ENCODE measurements around the gene UBAC1. TPM values are rescaled to one million over a fixed set of nuclear protein-coding genes. Genes with fewer than 3 reads are reported as not detected.
"Not testable (repeated sequence)": the region's sequence is repeated elsewhere in the genome, so short reads cannot be mapped to it uniquely, and the experiment has no call there.

Gene UBAC1
- total RNA-seq, 1 donor from 2014 or later = 41.9 TPM

GRCh38 chr9:135896626-135897025 is 64.5 kb downstream of the UBAC1 start:
- DNase-seq (ENCODE audit: low spot score) = no peak
- Mint-ChIP-seq H3K4me1 (ENCODE audit: low read depth) (peaks cover 40% of the 10 kb centered on the region), H3K27me3 (ENCODE audit: insufficient read depth) (peaks cover 4% of the 10 kb centered on the region), H3K27ac (no peak overlapping the region), H3K4me3 (no peak overlapping the region), H3K9me3 (peaks cover 6% of the 10 kb centered on the region), H3K36me3 (ENCODE audit: low read depth) (peaks cover 14% of the 10 kb centered on the region)
- intact Hi-C loops (cut with micrococcal nuclease) = no loop called here

GRCh38 chr9:135896205-135896604 is 65.0 kb downstream of the UBAC1 start:
- Mint-ChIP-seq H3K27ac (no peak overlapping the region), H3K4me3 (no peak overlapping the region), H3K27me3 (ENCODE audit: insufficient read depth) (peaks cover 4% of the 10 kb centered on the region), H3K4me1 (ENCODE audit: low read depth) (peaks cover 38% of the 10 kb centered on the region), H3K36me3 (ENCODE audit: low read depth) (peaks cover 12% of the 10 kb centered on the region), H3K9me3 (peaks cover 5% of the 10 kb centered on the region)
- intact Hi-C loops (cut with micrococcal nuclease) = no loop called here
- DNase-seq (ENCODE audit: low spot score) = no peak

- no peak for DNase-seq (ENCODE audit: low spot score)
- Mint-ChIP-seq H3K4me3 (no peak overlapping the region), H3K9me3 (peaks cover 5% of the 10 kb centered on the region), H3K36me3 (ENCODE audit: low read depth) (peaks cover 8% of the 10 kb centered on the region), H3K27ac (no peak overlapping the region), H3K27me3 (ENCODE audit: insufficient read depth) (peaks cover 4% of the 10 kb centered on the region), H3K4me1 (ENCODE audit: low read depth) (peaks cover 38% of the 10 kb centered on the region)
- intact Hi-C loops (cut with micrococcal nuclease) = no loop called here
Observed at GRCh38 chr9:135895202-135895848, 65.8 kb downstream of the UBAC1 start.

DNA sequence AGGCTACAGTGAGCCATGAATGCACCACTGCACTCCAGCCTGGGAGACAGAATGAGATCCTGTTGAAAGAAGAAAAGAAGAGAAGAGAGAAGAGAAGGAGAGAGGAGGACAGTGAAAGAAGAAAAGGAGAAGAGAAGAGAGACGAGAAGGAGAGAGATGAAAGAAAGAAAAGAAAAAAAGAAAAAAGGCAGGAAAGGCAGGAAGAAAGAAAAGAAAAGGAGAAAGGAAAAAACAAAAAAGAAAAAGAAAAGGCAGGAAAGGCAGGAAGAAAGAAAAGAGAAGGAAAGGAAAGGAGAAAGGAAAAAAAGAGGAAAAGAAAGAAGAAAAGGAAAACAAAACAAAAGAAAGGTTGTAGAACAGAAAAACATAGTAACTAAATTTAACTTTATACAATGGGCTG is 68.1 kb downstream of the UBAC1 start:
- intact Hi-C loops (cut with micrococcal nuclease) = no loop called here
- DNase-seq (ENCODE audit: low spot score) = no peak
- Mint-ChIP-seq H3K9me3 (no peaks in the 10 kb centered on the region), H3K36me3 (ENCODE audit: low read depth) (peaks cover 2% of the 10 kb centered on the region), H3K4me3 (no peak overlapping the region), H3K27me3 (ENCODE audit: insufficient read depth) (peaks cover 4% of the 10 kb centered on the region), H3K4me1 (ENCODE audit: low read depth) (peaks cover 23% of the 10 kb centered on the region), H3K27ac (no peak overlapping the region)

DNA sequence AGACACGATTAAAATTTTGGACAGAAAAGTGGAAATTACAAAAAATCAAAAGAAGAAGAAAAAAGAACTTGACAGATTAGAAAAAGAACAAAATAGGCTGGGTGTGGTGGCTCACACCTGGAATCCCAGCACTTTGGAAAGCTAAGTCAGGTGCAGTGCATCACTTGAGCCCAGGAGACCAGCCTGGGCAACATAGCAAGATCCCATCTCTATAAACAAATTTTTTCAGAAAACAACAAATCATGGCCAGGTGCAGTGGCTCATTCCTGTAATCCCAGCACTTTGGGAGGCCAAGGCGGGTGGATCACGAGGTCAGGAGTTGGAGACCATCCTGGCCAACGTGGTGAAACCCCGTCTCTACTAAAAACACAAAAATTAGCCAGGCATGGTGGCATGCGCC is 68.8 kb downstream of the UBAC1 start:
- H3K9me3 Mint-ChIP-seq; H3K27me3 Mint-ChIP-seq (ENCODE audit: insufficient read depth); H3K27ac Mint-ChIP-seq; intact Hi-C loops (cut with micrococcal nuclease); DNase-seq (ENCODE audit: low spot score); H3K36me3 Mint-ChIP-seq (ENCODE audit: low read depth); H3K4me3 Mint-ChIP-seq: not testable (repeated sequence)
- peaks cover 29% of the 10 kb centered on the region for H3K4me1 Mint-ChIP-seq (ENCODE audit: low read depth)

- Mint-ChIP-seq H3K4me3 (no peak overlapping the region), H3K9me3 (no peaks in the 10 kb centered on the region), H3K27ac (no peak overlapping the region), H3K27me3 (ENCODE audit: insufficient read depth) (peaks cover 6% of the 10 kb centered on the region), H3K36me3 (ENCODE audit: low read depth) (no peaks in the 10 kb centered on the region), H3K4me1 (ENCODE audit: low read depth) (peaks cover 41% of the 10 kb centered on the region)
- intact Hi-C loops (cut with micrococcal nuclease) = no loop called here
- DNase-seq (ENCODE audit: low spot score) = no peak
Observed at GRCh38 chr9:135891027-135891631, 70.0 kb downstream of the UBAC1 start.

GRCh38 chr9:135890190-135891026 is 70.8 kb downstream of the UBAC1 start:
- peaks cover 6% of the 10 kb centered on the region for H3K27me3 Mint-ChIP-seq (ENCODE audit: insufficient read depth)
- peaks cover 44% of the 10 kb centered on the region for H3K4me1 Mint-ChIP-seq (ENCODE audit: low read depth)
- H3K4me3 Mint-ChIP-seq = no peak overlapping the region
- no peaks in the 10 kb centered on the region for H3K36me3 Mint-ChIP-seq (ENCODE audit: low read depth)
- no peak for DNase-seq (ENCODE audit: low spot score)
- H3K9me3 Mint-ChIP-seq = no peaks in the 10 kb centered on the region
- intact Hi-C loops (cut with micrococcal nuclease) = no loop called here
- H3K27ac Mint-ChIP-seq = no peak overlapping the region

DNA sequence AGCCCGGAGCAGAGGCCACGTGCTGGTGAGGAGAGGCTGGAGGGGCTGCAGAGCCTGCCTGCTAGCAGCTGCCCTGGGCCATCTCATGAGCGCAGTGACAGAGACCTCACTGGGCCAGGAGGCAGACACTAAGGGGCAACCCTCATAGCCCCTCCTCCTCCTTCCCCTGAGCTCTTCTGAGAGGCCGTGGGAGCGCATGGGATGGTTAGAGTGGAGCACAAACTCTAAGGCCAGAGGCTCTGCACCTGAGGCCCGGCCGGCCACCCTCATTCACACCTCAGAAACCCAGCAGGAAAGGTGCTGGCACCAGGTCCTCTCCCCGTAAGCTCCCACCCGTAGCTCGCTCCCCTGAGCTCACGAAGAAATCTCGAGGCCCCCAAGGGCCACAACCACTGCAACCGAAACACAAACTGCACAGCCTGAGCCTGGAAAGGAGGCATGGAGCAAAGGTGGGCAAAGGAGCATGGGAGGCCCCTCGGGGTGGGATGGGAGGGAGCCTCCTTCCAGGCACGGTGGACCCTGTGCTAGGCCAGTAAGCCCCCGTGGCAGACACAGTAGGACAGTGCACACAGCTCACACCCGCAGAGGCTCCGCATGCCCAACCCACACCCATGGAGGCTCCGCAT is 71.5 kb downstream of the UBAC1 start:
- no peak overlapping the region for H3K4me3 Mint-ChIP-seq
- H3K36me3 Mint-ChIP-seq (ENCODE audit: low read depth) = no peaks in the 10 kb centered on the region
- intact Hi-C loops (cut with micrococcal nuclease) = no loop called here
- H3K27me3 Mint-ChIP-seq (ENCODE audit: insufficient read depth) = peaks cover 6% of the 10 kb centered on the region
- peaks cover 40% of the 10 kb centered on the region for H3K4me1 Mint-ChIP-seq (ENCODE audit: low read depth)
- no peaks in the 10 kb centered on the region for H3K9me3 Mint-ChIP-seq
- no peak for DNase-seq (ENCODE audit: low spot score)
- no peak overlapping the region for H3K27ac Mint-ChIP-seq

DNA sequence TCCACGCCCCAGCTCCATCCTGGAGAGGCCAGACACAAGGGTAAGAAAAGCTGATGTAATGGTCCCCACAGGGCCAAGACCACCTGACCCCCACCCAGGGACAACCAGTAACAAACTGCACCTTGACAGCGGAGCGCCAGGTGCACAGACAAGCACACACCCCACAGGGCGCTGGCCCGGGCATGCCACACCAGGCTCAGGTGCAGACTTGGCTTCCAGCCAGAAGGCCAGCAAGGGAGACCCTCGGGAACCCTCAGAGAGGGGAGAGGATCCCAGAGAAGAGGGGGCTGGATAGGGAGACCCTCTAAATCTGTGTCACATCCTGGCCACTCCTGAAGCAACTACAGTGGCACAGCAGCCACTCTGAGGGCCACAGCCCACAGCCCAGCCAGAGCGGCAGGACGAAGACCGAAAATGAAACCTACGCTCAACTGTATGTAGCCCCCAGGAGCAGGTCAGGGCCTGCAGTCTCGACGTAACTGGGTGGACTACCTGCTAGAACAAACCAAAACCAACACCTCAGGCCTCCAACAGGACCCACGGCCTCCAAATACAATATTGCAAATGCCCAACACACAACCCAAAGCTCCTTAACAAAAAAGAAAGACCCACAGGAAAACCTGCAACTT is 72.3 kb downstream of the UBAC1 start:
- Mint-ChIP-seq H3K4me3 (no peak overlapping the region), H3K9me3 (no peaks in the 10 kb centered on the region), H3K27me3 (ENCODE audit: insufficient read depth) (peaks cover 6% of the 10 kb centered on the region), H3K27ac (no peak overlapping the region), H3K36me3 (ENCODE audit: low read depth) (no peaks in the 10 kb centered on the region), H3K4me1 (ENCODE audit: low read depth) (peaks cover 45% of the 10 kb centered on the region)
- no peak for DNase-seq (ENCODE audit: low spot score)
- intact Hi-C loops (cut with micrococcal nuclease) = no loop called here

- H3K27me3 Mint-ChIP-seq (ENCODE audit: insufficient read depth) = peaks cover 3% of the 10 kb centered on the region
- H3K36me3 Mint-ChIP-seq (ENCODE audit: low read depth) = no peaks in the 10 kb centered on the region
- no peak for DNase-seq (ENCODE audit: low spot score)
- H3K27ac Mint-ChIP-seq = no peak overlapping the region
- intact Hi-C loops (cut with micrococcal nuclease) = no loop called here
- peaks cover 46% of the 10 kb centered on the region for H3K4me1 Mint-ChIP-seq (ENCODE audit: low read depth)
- H3K4me3 Mint-ChIP-seq = no peak overlapping the region
- H3K9me3 Mint-ChIP-seq = no peaks in the 10 kb centered on the region
Observed at GRCh38 chr9:135888126-135888765, 72.9 kb downstream of the UBAC1 start.

DNA sequence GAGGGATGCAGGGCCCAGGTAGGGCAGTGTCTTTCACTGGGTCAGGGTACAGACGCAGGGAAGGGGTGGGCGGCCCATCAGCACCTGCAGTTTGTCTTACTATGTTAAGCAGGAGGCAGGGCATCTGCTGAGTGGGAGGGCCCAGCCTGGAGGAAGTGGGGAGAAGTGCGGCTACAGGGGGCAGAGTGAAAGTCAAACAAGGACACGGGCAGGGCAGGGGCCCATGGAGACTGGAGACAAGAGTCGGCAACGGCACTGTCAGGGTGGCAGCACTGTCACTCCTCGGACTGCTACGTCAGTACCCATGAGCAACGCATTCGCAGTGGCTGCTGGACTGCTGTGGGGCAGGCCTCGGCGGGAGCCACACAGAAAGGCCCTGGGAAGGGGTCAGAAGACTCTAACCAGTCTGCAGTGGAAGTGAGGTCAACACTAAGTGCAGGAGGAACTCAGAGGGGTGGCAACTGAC is 73.6 kb downstream of the UBAC1 start:
- Mint-ChIP-seq H3K9me3 (no peaks in the 10 kb centered on the region), H3K4me3 (peak overlapping the region; percentile 50), H3K4me1 (ENCODE audit: low read depth) (peaks cover 47% of the 10 kb centered on the region), H3K27me3 (ENCODE audit: insufficient read depth) (peaks cover 3% of the 10 kb centered on the region), H3K27ac (peak overlapping the region; percentile 65), H3K36me3 (ENCODE audit: low read depth) (no peaks in the 10 kb centered on the region)
- intact Hi-C loops (cut with micrococcal nuclease) = loop anchor here (1.0 kb wide), 1 partner anchor 18 kb away; no protein-coding TSS in a partner anchor
- peak; percentile 40 for DNase-seq (ENCODE audit: low spot score)

GRCh38 chr9:135887021-135887507 is 74.1 kb downstream of the UBAC1 start:
- H3K4me3 Mint-ChIP-seq = peak overlapping the region; percentile 50
- H3K36me3 Mint-ChIP-seq (ENCODE audit: low read depth) = no peaks in the 10 kb centered on the region
- DNase-seq (ENCODE audit: low spot score) = no peak
- H3K9me3 Mint-ChIP-seq = no peaks in the 10 kb centered on the region
- intact Hi-C loops (cut with micrococcal nuclease) = loop anchor here (1.0 kb wide), 1 partner anchor 18 kb away; no protein-coding TSS in a partner anchor
- peak overlapping the region; percentile 65 for H3K27ac Mint-ChIP-seq
- peaks cover 2% of the 10 kb centered on the region for H3K27me3 Mint-ChIP-seq (ENCODE audit: insufficient read depth)
- peaks cover 48% of the 10 kb centered on the region for H3K4me1 Mint-ChIP-seq (ENCODE audit: low read depth)

All from activated T-helper 1 cell treated with anti-CD3 and anti-CD28 coated beads, Interleukin-12 subunit alpha, Interleukin-12 subunit beta, Interleukin-2, Interleukin-4 antibody, amounts not matched to agents 30 ng/mL and 10 ng/mL and 1 ng/mL, durations not matched to agents 14 hours and 24 hours and 36 hours (primary cell).